ENCODE results near the gene TRDN. TPM values are rescaled to one million over a fixed set of nuclear protein-coding genes. Genes with fewer than 3 reads are reported as not detected.

TRDN gene
- total RNA-seq, 4 donors from 2014 or later, result not detected

GRCh38 chr6:123658848-123659247, 22.1 kb upstream of the TRDN start:
- no peaks in the 10 kb centered on the region for H3K9me3 ChIP-seq
- H3K4me3 ChIP-seq (replicated peaks in 1 of 3), result no peak overlapping the region
- no peaks in the 10 kb centered on the region for H3K4me1 ChIP-seq
- no peak overlapping the region for H3K27ac ChIP-seq
- H3K36me3 ChIP-seq, result no peaks in the 10 kb centered on the region
- 80 to 90% methylated on average over 1 of the region's 1 CpG for WGBS, 2 donors
- no peak for TF ChIP-seq POLR2A (IDR thresholded peaks at IDR 0.05)
- TF ChIP-seq CTCF (IDR thresholded peaks at IDR 0.05), result no peak
- H3K27me3 ChIP-seq, result no peaks in the 10 kb centered on the region
- intact Hi-C loops (cut with DNase I), result no loop called here
- DNase-seq, result no peak

- H3K4me3 ChIP-seq (replicated peaks in 1 of 3), result no peak overlapping the region
- H3K9me3 ChIP-seq, result no peaks in the 10 kb centered on the region
- H3K4me1 ChIP-seq, result no peaks in the 10 kb centered on the region
- intact Hi-C loops (cut with DNase I), result no loop called here
- TF ChIP-seq CTCF (IDR thresholded peaks at IDR 0.05), result no peak
- TF ChIP-seq POLR2A (IDR thresholded peaks at IDR 0.05), result no peak
- H3K27ac ChIP-seq, result no peak overlapping the region
- no peaks in the 10 kb centered on the region for H3K27me3 ChIP-seq
- 59 to 69% methylated on average over 3 of the region's 3 CpGs for WGBS, 2 donors
- H3K36me3 ChIP-seq, result no peaks in the 10 kb centered on the region
- no peak for DNase-seq
Measured at GRCh38 chr6:123655521-123656306, 19.0 kb upstream of the TRDN start.

DNA sequence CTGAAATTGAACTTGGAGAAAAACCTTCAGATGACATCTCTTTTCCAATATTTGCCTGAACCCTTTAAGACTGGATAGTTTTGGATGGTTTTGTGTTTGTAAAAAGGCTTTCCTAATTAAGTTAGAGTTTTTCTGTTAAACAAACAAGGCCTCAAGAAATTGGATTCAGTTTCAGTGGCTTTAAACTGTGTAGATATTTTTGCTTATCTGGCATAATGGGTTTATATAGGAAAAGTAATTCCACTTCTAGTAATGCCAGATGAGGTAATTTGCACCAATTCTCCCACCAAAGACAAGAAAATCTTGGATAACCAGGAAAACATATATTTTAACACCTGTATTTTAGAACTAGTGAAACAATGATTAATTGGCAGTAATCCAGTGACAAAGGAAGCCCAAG, 12.0 kb upstream of the TRDN start:
- Histone ChIP-seq H3K36me3 (no peaks in the 10 kb centered on the region), H3K4me3 (replicated peaks in 1 of 3) (no peak overlapping the region), H3K27ac (no peak overlapping the region), H3K27me3 (no peaks in the 10 kb centered on the region), H3K4me1 (no peaks in the 10 kb centered on the region), H3K9me3 (no peaks in the 10 kb centered on the region)
- TF ChIP-seq POLR2A (IDR thresholded peaks at IDR 0.05) (no peak), CTCF (IDR thresholded peaks at IDR 0.05) (no peak)
- intact Hi-C loops (cut with DNase I), result no loop called here
- DNase-seq, result no peak

- 62 to 88% methylated on average over 1 of the region's 1 CpG for WGBS, 2 donors
- no peak for DNase-seq
Measured at GRCh38 chr6:123648020-123648580, 11.3 kb upstream of the TRDN start.

More at GRCh38 chr6:123648020-123648580, 11.3 kb upstream of the TRDN start:
- Histone ChIP-seq H3K9me3 (no peaks in the 10 kb centered on the region), H3K4me3 (replicated peaks in 1 of 3) (no peak overlapping the region), H3K27me3 (no peaks in the 10 kb centered on the region), H3K36me3 (no peaks in the 10 kb centered on the region), H3K4me1 (no peaks in the 10 kb centered on the region), H3K27ac (no peak overlapping the region)
- intact Hi-C loops (cut with DNase I), result no loop called here
- TF ChIP-seq POLR2A (IDR thresholded peaks at IDR 0.05) (no peak), CTCF (IDR thresholded peaks at IDR 0.05) (no peak)
